HG02885 (cell line): ENCODE measurements around the gene LSAMP.
"Not testable (repeated sequence)": the region's sequence is repeated elsewhere in the genome, so short reads cannot be mapped to it uniquely, and the experiment has no call there.

Experiments
- ATAC-seq: cut with Tn5 transposase; IDR thresholded peaks from one replicate; pipeline ENCODE4 v1.9.1; 2021; ENCODE audit warnings: mild to moderate bottlenecking; ENCODE audit not compliant: unreplicated experiment, poor library complexity

The LSAMP gene

DNA sequence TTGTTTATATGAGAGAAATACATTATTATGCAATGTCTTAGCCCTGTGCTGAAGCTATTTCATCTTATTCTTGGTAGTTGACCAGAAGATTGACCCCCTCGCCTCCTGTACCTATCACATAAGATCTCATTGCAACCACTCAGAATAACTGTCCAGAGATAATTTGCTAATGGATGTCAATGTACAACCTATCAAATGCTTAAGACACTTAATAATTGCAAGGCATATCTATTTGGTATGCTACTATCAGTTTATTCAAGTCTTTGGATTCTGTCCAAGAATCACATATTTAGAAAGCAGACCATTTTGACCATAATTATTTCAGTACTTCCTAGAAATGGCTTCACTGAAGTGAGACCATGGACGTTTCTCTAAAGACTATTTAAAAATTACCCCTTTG is 580.4 kb downstream of the LSAMP start:
- ATAC-seq, result no peak

DNA sequence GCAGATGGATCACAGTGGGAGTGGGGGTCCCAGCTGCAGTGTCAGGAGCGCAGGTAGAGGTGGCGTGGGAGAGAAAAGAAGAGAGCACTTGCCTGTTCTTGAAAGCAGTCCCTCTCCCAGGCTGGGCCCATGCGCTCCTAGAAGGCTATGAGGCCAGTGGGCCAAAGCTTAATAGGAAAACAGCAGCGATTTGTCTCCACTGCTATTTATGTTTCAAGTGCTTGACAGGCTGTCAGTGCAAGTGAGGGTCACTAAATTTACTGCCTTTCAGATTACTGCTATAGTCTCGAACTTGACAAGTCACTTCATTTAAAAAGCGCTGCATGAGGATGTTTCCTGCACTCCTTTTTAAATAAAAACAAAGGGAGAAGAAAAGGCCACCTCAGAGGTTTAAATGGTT is 582.4 kb downstream of the LSAMP start:
- ATAC-seq, result no peak

DNA sequence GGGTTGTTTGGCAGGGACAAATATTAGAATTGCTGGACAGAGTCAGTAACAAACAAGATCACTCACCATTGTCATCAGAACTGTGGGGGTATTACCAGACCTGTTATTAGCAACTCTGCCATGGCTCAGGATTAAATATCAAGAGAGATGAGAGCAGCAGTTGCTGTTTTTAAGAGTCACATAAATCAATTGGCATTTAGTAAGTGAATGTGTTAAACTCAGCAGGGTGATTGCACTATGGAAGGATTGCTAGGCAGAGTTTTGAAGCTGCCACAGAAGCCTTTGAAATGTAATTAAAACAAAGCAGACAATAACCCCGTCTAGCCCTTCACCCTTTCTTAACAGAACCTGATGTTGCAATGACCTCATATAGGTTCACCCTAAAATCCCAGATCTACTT is 583.2 kb downstream of the LSAMP start:
- ATAC-seq, result no peak

GRCh38 chr3:115861166-115861733 is 584.0 kb downstream of the LSAMP start:
- no peak for ATAC-seq

DNA sequence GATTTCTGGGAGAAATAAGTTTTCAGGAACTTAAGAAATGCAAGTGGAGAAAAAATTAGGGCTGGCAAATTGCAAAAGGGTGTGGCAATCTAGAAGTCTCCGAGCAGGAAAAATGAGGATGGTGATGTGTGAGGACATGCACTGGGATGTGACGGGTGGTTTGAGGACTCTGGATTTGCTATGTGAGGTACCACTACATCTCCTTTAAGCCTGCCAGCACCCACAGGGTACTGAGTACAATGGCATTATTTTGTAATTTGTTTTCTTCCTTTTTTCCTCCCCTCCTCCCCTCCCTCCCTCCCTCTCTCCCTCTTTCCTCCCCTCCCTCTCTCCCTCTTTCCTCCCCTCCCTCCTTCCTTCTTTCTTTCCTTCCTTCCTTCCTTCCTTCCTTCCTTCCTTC is 584.5 kb downstream of the LSAMP start:
- ATAC-seq, result no peak

- no peak for ATAC-seq
Observed at GRCh38 chr3:115859002-115859807, 586.1 kb downstream of the LSAMP start.

GRCh38 chr3:115857518-115858136 is 587.7 kb downstream of the LSAMP start:
- ATAC-seq, result no peak

- ATAC-seq, result no peak
Observed at GRCh38 chr3:115855911-115856310, 589.4 kb downstream of the LSAMP start.

DNA sequence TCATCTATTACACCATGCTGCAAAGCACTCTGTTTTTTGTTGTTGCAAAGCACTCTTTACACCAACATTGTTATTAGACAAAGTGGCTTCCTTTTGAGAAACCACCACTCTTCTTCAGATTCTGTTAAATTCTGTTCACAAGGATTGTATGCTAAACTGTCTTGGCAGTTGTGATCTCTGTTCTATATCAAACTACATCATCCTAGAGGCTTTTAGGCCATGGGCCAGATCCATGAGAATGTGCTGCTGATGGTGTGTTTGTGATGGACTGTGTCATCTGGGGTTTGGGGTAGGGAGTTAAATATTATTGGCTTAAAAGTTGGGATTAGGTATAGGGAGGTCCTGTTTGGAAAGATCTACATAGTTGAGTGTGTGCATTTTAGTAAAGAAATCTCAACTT is 592.2 kb downstream of the LSAMP start:
- ATAC-seq, result no peak

DNA sequence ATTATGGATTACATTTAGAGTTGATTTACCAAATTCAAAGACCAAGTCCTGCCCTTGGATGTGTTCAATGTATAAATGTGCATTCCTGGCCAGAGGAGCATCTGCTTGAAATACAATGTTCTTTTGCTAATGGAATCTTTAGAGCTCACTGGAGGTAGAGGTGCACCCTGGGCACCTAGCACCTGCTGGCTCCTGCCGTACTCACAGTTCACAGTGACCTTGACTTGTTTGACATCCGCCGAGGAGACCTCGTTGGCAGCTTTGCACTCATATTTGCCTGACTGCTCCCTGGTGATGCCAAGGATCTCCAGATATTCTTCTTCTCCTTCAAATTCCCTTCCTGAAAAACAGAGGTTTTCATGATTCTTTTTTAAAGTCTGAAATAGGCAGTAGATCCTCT is 593.0 kb downstream of the LSAMP start:
- no peak for ATAC-seq

DNA sequence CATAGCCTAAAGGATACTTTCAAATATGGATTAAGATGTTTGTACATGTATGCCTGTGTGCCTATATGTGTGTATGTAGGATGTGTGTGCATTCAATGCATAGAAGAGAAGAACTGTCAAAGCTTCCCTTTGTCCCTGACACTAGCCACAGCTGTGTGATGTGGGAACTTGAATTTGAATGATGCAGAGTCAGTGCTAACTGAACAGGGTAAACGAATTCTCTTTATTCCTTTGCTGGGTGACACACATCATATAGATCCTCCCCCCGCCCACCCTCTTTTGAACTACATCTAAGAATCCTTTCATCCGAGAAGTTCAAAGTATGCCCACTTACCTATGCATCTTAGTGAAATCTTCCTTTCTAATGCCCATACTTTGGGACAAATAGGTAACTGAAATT is 593.7 kb downstream of the LSAMP start:
- no peak for ATAC-seq

GRCh38 chr3:115848641-115849040 is 596.6 kb downstream of the LSAMP start:
- no peak for ATAC-seq

DNA sequence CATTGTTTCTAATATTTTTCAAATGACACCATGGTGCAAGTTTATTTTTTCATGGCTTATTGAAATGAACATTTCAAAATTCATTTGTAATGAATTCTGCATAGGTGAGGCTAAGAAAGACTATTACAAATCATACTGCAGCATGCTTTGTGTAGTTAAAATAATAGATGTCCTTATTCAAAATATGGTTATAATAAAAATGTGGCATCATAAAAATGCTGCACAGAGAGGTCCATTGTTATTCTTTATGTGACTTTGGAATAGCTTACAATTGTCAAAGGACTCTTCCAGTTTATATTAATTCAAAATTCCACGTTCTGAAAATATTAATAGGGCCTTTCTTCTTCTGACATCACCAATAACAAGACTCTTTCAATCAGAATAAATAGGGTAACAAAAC is 599.3 kb downstream of the LSAMP start:
- no peak for ATAC-seq

DNA sequence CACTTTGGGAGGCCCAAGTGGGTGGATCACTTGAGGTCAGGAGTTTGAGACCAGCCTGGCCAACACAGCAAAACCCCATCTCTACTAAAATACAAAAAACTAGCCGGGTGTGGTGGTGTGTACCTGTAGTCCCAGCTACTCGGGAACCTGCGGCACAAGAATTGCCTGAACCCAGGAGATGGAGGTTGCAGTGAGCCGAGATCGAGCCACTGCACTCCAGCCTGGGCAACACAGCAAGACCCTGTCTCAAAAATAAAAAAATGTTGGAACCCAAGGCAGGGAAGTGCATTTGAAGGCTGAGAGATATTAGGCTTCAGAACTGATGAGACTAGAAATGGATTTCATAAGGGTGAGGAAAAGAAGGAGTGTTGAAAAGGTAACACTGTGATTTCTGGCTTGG is 600.6 kb downstream of the LSAMP start:
- not testable (repeated sequence) for ATAC-seq

DNA sequence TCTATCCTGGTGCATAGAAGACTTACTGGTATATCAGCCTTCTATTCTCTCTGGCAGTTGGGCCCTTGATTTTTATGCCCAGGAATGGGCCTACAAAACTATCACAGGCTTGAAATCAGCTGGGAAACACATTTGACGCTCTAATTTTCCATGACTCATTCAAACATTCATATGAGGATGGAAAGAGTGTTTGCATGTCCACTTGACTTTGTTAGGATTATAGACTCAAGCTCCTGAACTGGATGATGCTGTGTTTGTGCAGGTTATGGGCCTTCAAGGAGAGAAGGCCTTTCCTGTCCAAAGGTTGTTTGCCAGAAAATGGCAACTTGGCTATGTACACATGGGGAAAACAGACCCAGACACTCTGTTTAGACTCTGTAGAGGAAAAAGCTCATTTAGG is 602.1 kb downstream of the LSAMP start:
- ATAC-seq, result no peak

- ATAC-seq, result no peak
Observed at GRCh38 chr3:115839246-115839645, 606.0 kb downstream of the LSAMP start.

- ATAC-seq, result no peak
Observed at GRCh38 chr3:115838786-115839185, 606.5 kb downstream of the LSAMP start.

- no peak for ATAC-seq
Observed at GRCh38 chr3:115836944-115837343, 608.3 kb downstream of the LSAMP start.

GRCh38 chr3:115835946-115836345 is 609.3 kb downstream of the LSAMP start:
- no peak for ATAC-seq

- ATAC-seq, result no peak
Observed at GRCh38 chr3:115834068-115834467, 611.2 kb downstream of the LSAMP start.

- no peak for ATAC-seq
Observed at GRCh38 chr3:115833074-115833473, 612.2 kb downstream of the LSAMP start.

DNA sequence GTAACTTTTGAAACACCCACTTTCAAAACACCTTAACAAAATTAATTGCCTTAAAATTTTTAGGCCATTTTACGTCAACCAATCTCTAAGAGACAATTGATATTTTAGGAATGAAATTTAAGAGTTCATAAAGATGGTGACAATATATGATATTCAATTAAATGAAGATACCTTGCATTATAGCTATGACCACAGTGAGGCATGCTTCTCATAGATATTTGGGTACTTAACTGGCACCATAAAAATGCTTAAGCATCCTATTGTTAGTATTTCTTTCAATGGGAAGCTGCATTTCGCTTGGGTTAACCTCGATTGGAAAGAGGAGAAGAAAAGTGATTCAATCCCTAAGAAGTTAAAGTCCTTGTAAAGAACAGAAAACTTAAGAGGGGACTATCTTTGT is 613.0 kb downstream of the LSAMP start:
- ATAC-seq, result no peak
